Neural cell (in vitro differentiated cells): ENCODE data around the gene CRADD. TPM values are rescaled to one million over a fixed set of nuclear protein-coding genes. Genes with fewer than 3 reads are reported as not detected.

Experiments
- H2AFZ ChIP-seq: fragments of 200-600, 300-800 bp; sonication (generic), shearing (Covaris generic); 2 replicates; pipeline ENCODE4 v1.6.0; 2014; ENCODE audit warnings: low read depth, mild to moderate bottlenecking, antibody characterized with exemption, low read length, moderate library complexity
- H3F3A ChIP-seq: fragments of 200-600 bp; shearing (Covaris generic); 2 replicates; pipeline ENCODE4 v1.6.1; 2016; ENCODE audit warnings: mild to moderate bottlenecking, moderate library complexity, mixed read lengths, antibody characterized with exemption, low read length; ENCODE audit not compliant: insufficient read depth, poor library complexity, severe bottlenecking
- H3K27ac ChIP-seq: fragments of 200-600, 300-800 bp; sonication (generic), shearing (Covaris generic); 2 replicates; pipeline ENCODE4 v1.5.1; 2014; ENCODE audit warnings: mild to moderate bottlenecking, low read length, moderate library complexity
- H3K27me3 ChIP-seq: fragments of 300-800, 200-600 bp; sonication (generic), shearing (Covaris generic); 2 replicates; pipeline ENCODE4 v1.6.0; 2014; ENCODE audit warnings: mild to moderate bottlenecking, low read depth, low read length, moderate library complexity; ENCODE audit not compliant: insufficient read depth
- H3K36me3 ChIP-seq: fragments of 300-800, 200-600 bp; sonication (generic), shearing (Covaris generic); 2 replicates; pipeline ENCODE4 v1.5.1; 2014; ENCODE audit warnings: mild to moderate bottlenecking, antibody characterized with exemption, low read length, moderate library complexity; ENCODE audit not compliant: insufficient read depth
- H3K4me2 ChIP-seq: fragments of 300-800, 200-600 bp; sonication (generic), shearing (Covaris generic); 2 replicates; pipeline ENCODE4 v1.6.0; 2014; ENCODE audit warnings: mild to moderate bottlenecking, low read length
- H3K4me3 ChIP-seq: fragments of 300-800, 200-600 bp; sonication (generic), shearing (Covaris generic); 2 replicates; pipeline ENCODE4 v1.5.1; 2014; ENCODE audit warnings: mild to moderate bottlenecking, low read length, moderate library complexity
- H3K79me2 ChIP-seq: fragments of 200-600 bp; shearing (Covaris generic); replicated peaks from 2 replicates; pipeline ENCODE4 v1.6.0; 2014; ENCODE audit warnings: mild to moderate bottlenecking, low read length, moderate library complexity; ENCODE audit not compliant: insufficient read depth
- H3K9ac ChIP-seq: fragments of 300-800, 200-600 bp; sonication (generic), shearing (Covaris generic); 2 replicates; pipeline ENCODE4 v1.6.1; 2016; ENCODE audit warnings: mild to moderate bottlenecking, low read length, mixed read lengths
- H3K9me2 ChIP-seq: fragments of 200-600 bp; shearing (Covaris generic); 2 replicates; pipeline ENCODE4 v1.6.1; 2016; ENCODE audit warnings: mild to moderate bottlenecking, low read length, mixed read lengths; ENCODE audit not compliant: insufficient read depth
- H3K9me3 ChIP-seq: fragments of 200-600, 300-800 bp; sonication (generic), shearing (Covaris generic); 2 replicates; pipeline ENCODE4 v1.6.1; 2016; ENCODE audit warnings: mild to moderate bottlenecking, mixed run types, low read length, moderate library complexity, mixed read lengths
- H4K20me1 ChIP-seq: fragments of 200-600 bp; shearing (Covaris generic); 2 replicates; pipeline ENCODE4 v1.6.1; 2016; ENCODE audit warnings: mild to moderate bottlenecking, mixed run types; ENCODE audit not compliant: insufficient read depth
- CTCF ChIP-seq: fragments of 450-650 bp; IDR thresholded peaks from 2 replicates; pipeline ENCODE4 v1.5.1; 2014; ENCODE audit warnings: antibody characterized with exemption, mild to moderate bottlenecking, moderate library complexity; ENCODE audit not compliant: poor library complexity, severe bottlenecking
- EP300 ChIP-seq: fragments of 450-650 bp; conservative IDR thresholded peaks from 2 replicates; pipeline ENCODE4 v1.6.1; 2014; ENCODE audit warnings: antibody characterized with exemption, mild to moderate bottlenecking, moderate library complexity; ENCODE audit not compliant: poor library complexity, severe bottlenecking
- EZH2 ChIP-seq: fragments of 200-600, 300-800 bp; shearing (Covaris generic), sonication (generic); IDR thresholded peaks from 2 replicates; pipeline ENCODE4 v1.6.1; 2014; ENCODE audit warnings: antibody characterized with exemption, low read length, borderline replicate concordance, mild to moderate bottlenecking; ENCODE audit not compliant: insufficient read depth, poor library complexity, severe bottlenecking
- MXI1 ChIP-seq: fragments of 450-650 bp; conservative IDR thresholded peaks from 2 replicates; pipeline ENCODE4 v1.6.1; 2014; ENCODE audit warnings: antibody characterized with exemption, mild to moderate bottlenecking; ENCODE audit not compliant: poor library complexity, severe bottlenecking
- POLR2AphosphoS5 ChIP-seq: IDR thresholded peaks from 2 replicates; pipeline ENCODE4 v1.6.1; 2012
- RAD21 ChIP-seq: fragments of 450-650 bp; conservative IDR thresholded peaks from 2 replicates; pipeline ENCODE4 v1.6.1; 2014; ENCODE audit warnings: antibody characterized with exemption, mild to moderate bottlenecking, moderate library complexity
- REST ChIP-seq: IDR thresholded peaks from 2 replicates; pipeline ENCODE4 v1.6.1; 2012; ENCODE audit warnings: borderline replicate concordance
- SMC3 ChIP-seq: fragments of 450-650 bp; conservative IDR thresholded peaks from 2 replicates; pipeline ENCODE4 v1.6.1; 2014; ENCODE audit warnings: antibody characterized with exemption, mild to moderate bottlenecking, moderate library complexity; ENCODE audit not compliant: poor library complexity
- TAF1 ChIP-seq: IDR thresholded peaks from 2 replicates; pipeline ENCODE4 v1.6.1; 2012; ENCODE audit warnings: low read depth
- polyA plus RNA-seq: library from polyadenylated mRNA; depleted of rRNA; stranded (reverse); fragments of >200 nt; gene quantifications from 2 replicates; pipeline ENCODE4 v1.2.3, GENCODE V29; 2014

Gene CRADD
- polyA plus RNA-seq, 1 donor from 2014 or later = 23.5 TPM

DNA sequence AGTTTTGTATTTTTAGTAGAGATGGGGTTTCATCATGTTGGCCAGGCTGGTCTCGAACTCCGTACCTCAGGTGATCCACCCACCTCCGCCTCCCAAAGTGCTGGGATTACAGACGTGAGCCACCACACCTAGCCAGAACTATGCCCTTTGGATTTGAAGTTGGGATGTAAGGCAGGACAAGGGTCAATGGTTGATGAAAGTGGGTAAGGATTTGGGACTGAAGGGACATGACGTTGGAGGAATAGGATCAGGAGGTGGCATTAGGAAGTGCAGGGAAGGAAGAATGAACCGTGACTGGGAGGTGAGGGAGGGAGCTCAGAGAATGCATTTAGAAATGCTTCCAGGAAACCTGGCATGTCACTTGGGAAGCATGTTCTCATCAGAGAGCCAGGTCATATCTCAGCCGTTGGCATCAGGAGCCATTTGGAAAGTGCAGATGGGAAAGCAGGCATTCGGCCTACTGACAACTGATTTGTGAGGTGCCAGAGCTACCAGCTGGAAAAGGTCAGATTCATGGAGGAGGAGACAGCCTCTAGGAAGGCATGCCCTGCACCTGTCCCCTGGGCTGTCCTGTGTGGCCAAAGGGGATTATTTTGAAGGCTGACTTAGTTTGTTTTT, 2.2 kb downstream of the CRADD start:
- no peak for TF ChIP-seq RAD21
- TF ChIP-seq TAF1 = no peak
- TF ChIP-seq MXI1 = no peak
- TF ChIP-seq EP300 = no peak
- TF ChIP-seq REST = no peak
- TF ChIP-seq CTCF = no peak
- no peak for TF ChIP-seq EZH2
- TF ChIP-seq POLR2AphosphoS5 = no peak
- TF ChIP-seq SMC3 = no peak
- no peak overlapping the region for H3K27ac ChIP-seq
- H3K27me3 ChIP-seq = no peaks in the 10 kb centered on the region
- H3K4me3 ChIP-seq = no peak overlapping the region
- H4K20me1 ChIP-seq = no peaks in the 10 kb centered on the region
- no peak overlapping the region for H3K9ac ChIP-seq
- H3K4me2 ChIP-seq = no peak overlapping the region
- H3K9me2 ChIP-seq = no peaks in the 10 kb centered on the region
- no peaks in the 10 kb centered on the region for H3K9me3 ChIP-seq
- no peak overlapping the region for H2AFZ ChIP-seq
- H3K79me2 ChIP-seq = no peaks in the 10 kb centered on the region
- no peaks in the 10 kb centered on the region for H3F3A ChIP-seq
- no peaks in the 10 kb centered on the region for H3K36me3 ChIP-seq

GRCh38 chr12:93680006-93680405, 2.8 kb downstream of the CRADD start:
- H3K27ac ChIP-seq = no peak overlapping the region
- H3K27me3 ChIP-seq = no peaks in the 10 kb centered on the region
- no peak overlapping the region for H3K4me2 ChIP-seq
- H3K4me3 ChIP-seq = no peak overlapping the region
- no peaks in the 10 kb centered on the region for H3K9me3 ChIP-seq
- H3K79me2 ChIP-seq = no peaks in the 10 kb centered on the region
- no peaks in the 10 kb centered on the region for H3K9me2 ChIP-seq
- no peaks in the 10 kb centered on the region for H4K20me1 ChIP-seq
- no peak overlapping the region for H2AFZ ChIP-seq
- TF ChIP-seq POLR2AphosphoS5 (no peak), CTCF (no peak), TAF1 (no peak), SMC3 (no peak), EP300 (no peak), RAD21 (no peak), EZH2 (no peak), REST (no peak), MXI1 (no peak)
- H3K36me3 ChIP-seq = no peaks in the 10 kb centered on the region
- H3F3A ChIP-seq = no peaks in the 10 kb centered on the region
- no peak overlapping the region for H3K9ac ChIP-seq
